AG04449 (cell line): Measurements from ENCODE around the gene SLC13A2.

Experiments used
- CTCF ChIA-PET: fragments of 350-600 bp; formaldehyde crosslinking; extraction: SDS; loops from one replicate; lab custom pipeline; 2021; ENCODE audit warnings: antibody characterized with exemption; lab: Yijun Ruan, JAX
- POLR2A ChIA-PET: fragments of 400-600, 350-600 bp; formaldehyde crosslinking; extraction: SDS; loops from one replicate; lab custom pipeline; 2020; ENCODE audit warnings: antibody characterized with exemption, inconsistent platforms; lab: Yijun Ruan, JAX
- DNase-seq: peaks from one replicate; pipeline ENCODE4 v3.0.0-alpha.2; 2010; ENCODE audit warnings: low read depth, low spot score
- H3K4me3 ChIP-seq: 2 replicates; pipeline ENCODE4 v1.5.1; 2011; ENCODE audit warnings: low read depth, mild to moderate bottlenecking, control low read depth, low read length
- CTCF ChIP-seq: IDR thresholded peaks from one replicate; pipeline ENCODE4 v1.5.1; 2011; ENCODE audit warnings: mild to moderate bottlenecking, moderate library complexity, low read length, control low read depth, inconsistent platforms; ENCODE audit not compliant: insufficient read depth; ENCODE audit errors: missing control alignments

Gene SLC13A2

GRCh38 chr17:28494445-28495188 is 21.2 kb downstream of the SLC13A2 start:
- ChIA-PET CTCF (interaction anchor here (0.9 to 16.3 kb wide), 26 partner anchors 10 to 123 kb away, joined by 3 to 258 read pairs (median 4); partner anchors contain the start of genes FOXN1, SLC13A2 and SPAG5), POLR2A (no interaction called here)
- H3K4me3 ChIP-seq, result no peak overlapping the region
- peak; percentile 97 for TF ChIP-seq CTCF
- DNase-seq, result no peak

- TF ChIP-seq CTCF, result no peak
- no peak overlapping the region for H3K4me3 ChIP-seq
- POLR2A ChIA-PET, result no interaction called here
- no peak for DNase-seq
- CTCF ChIA-PET, result interaction anchor here (0.9 to 16.3 kb wide), 18 partner anchors 10 to 120 kb away, joined by 3 to 258 read pairs (median 6); partner anchors contain the start of genes FOXN1 and SPAG5
Observed at GRCh38 chr17:28495635-28496034, 22.2 kb downstream of the SLC13A2 start.

GRCh38 chr17:28497931-28498330 is 24.5 kb downstream of the SLC13A2 start:
- CTCF ChIA-PET, result interaction anchor here (0.9 to 16.3 kb wide), 7 partner anchors 9 to 115 kb away, joined by 3 to 258 read pairs (median 4); no protein-coding TSS in a partner anchor
- POLR2A ChIA-PET, result no interaction called here

GRCh38 chr17:28498652-28499363 is 25.4 kb downstream of the SLC13A2 start:
- no peak for TF ChIP-seq CTCF
- ChIA-PET CTCF (interaction anchor here (0.9 to 16.3 kb wide), 8 partner anchors 10 to 114 kb away, joined by 3 to 258 read pairs (median 6); no protein-coding TSS in a partner anchor), POLR2A (no interaction called here)
- DNase-seq, result no peak
- no peak overlapping the region for H3K4me3 ChIP-seq

More at GRCh38 chr17:28497931-28498330, 24.5 kb downstream of the SLC13A2 start:
- no peak for TF ChIP-seq CTCF
- DNase-seq, result no peak
- H3K4me3 ChIP-seq, result no peak overlapping the region

GRCh38 chr17:28499364-28499664 is 25.9 kb downstream of the SLC13A2 start:
- no peak for TF ChIP-seq CTCF
- ChIA-PET POLR2A (no interaction called here), CTCF (interaction anchor here (1.0 to 16.3 kb wide), 5 partner anchors 14 to 114 kb away, joined by 4 to 258 read pairs (median 6); no protein-coding TSS in a partner anchor)
- no peak overlapping the region for H3K4me3 ChIP-seq
- no peak for DNase-seq
